GM21526 (cell line): ENCODE data around the gene IKZF1.

Experiments
- ATAC-seq: cut with Tn5 transposase; IDR thresholded peaks from one replicate; pipeline ENCODE4 v1.9.1; 2021; ENCODE audit warnings: moderate library complexity; ENCODE audit not compliant: unreplicated experiment, low FRiP score

The IKZF1 gene

DNA sequence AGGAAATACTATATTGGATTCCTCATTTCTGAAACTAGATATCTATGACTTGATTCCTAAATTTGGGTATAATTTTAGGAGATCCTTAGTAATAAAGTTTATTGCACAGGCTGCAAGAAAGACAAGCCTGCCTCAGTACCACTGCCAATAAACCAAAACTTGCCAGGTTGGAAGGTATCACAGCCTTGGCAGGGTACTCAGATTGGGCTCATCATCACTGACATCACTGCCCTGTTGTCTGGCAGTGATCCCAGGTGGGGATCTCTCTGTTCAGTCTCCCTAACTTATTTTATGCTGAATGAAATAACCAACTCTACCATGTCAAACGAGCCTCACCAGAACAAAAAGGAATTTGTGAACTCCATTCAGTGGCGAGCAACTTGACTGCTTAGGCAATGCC lies 126.8 kb downstream of the IKZF1 start:
- ATAC-seq = no peak

DNA sequence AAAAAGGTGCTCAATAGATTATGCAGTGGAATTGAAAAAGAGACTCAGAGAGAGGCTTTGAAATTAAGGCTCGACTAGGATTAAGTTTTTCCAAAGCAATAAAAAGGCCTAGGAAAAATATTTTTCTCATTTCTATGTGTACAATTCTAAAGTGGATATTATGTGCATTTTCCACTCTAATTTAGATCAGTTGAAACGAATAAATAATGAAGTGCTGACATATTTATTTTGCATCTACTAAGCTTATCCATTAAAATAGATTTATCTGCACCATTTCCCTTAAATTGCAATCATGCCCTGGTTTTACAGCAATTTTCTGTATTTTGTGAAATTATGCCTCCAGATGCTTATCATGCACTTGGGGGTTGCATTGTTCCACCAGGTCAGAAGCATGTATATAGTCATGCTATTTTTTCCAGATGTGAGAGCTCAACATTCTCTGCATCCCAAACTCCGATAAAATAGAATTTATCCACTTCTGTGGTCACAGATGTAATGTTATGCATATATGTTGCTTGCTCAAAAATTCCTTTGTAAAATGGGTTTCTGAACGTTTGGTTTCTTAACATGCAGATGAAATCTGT lies 127.3 kb downstream of the IKZF1 start:
- ATAC-seq = no peak

- ATAC-seq = no peak
Measured at GRCh38 chr7:50436133-50436806, 131.8 kb downstream of the IKZF1 start.

DNA sequence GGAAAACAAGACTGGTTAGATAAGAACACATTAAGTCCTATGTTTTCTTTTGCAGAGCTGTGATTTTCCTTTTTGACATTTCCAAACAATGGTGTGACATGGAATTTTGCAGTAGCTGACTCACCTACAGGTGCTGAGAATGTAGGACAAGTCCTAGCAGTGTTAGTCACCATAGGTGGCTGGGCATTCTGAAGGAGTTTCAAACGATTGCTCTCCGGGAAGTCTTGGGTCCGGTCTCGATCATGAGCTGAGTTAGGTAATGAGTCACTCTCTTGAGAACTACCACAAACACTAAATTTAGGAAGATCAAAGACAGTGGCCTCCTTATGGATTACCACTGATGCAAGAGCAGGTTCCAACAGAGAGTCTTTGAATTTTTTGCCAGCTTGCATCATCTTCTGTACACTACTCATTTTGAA lies 142.0 kb downstream of the IKZF1 start:
- ATAC-seq = no peak

DNA sequence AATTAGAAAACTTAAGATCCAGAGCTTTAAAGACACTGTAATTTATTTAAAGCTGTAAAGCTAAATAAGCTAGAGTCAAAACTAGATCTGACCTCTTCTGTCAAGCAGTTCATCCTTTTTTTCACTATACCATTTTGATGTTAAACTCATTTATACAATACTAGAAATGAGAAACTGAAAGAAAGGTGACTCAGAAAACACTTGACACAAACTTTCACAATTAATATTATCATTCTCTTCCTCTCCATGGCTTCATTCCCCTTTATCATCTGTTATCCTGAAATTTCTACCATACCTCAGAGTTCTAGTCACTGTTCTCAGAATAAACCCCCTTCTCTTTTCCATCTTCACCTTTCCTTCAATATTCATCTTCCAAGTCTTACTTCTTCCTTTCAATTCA lies 144.3 kb downstream of the IKZF1 start:
- ATAC-seq = peak; percentile 33

DNA sequence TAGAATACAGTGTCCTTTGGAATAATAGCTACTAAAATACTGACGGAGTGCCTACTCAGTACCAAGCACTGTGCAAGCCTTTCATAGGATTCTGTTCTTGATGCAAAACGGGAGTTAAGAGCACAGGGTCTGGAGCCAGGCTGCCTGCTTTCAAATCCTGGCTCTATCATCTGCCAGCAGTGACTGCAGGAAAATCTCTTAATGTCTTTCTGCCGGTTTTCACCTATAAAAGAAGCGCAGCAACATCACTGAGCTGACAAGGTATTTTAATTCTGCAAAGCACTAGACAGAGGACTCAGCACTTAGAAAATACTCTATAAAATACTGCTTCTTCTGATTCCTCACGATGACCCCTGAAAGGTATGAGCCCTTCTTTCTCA lies 145.0 kb downstream of the IKZF1 start:
- ATAC-seq = no peak

- peak; percentile 81 for ATAC-seq
Measured at GRCh38 chr7:50449881-50450589, 145.5 kb downstream of the IKZF1 start, which contains the start of gene FIGNL1. Gene FIGNL1 (minus strand): TSS chr7:50450350. CDS start chr7:50447287, 3,063 bp downstream.

DNA sequence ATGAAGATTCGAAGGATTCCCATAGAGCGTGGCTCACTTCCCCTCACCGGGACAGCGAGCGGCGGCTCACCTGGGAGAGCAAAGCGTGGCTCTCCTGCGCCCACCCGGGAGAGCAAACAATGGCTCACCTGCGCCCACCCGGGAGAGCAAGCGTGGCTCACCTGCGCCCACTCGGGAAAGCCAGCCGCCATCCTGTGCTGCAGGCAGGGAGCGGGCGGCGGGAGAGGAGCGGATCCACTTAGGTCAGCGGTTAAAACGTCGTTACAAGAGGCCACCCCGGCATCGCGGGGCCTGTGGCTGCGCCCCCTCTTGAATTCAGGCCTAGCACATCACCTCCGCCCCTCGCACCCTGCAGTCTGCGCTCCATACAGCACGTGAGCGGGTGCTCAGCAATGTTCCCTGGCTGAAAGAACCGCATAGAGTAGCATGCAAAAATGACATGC lies 146.1 kb downstream of the IKZF1 start:
- ATAC-seq = peak; percentile 18
